Endothelial cell of umbilical vein (primary cell): ENCODE data around the gene NACA2.
"Not testable (repeated sequence)": the region's sequence is repeated elsewhere in the genome, so short reads cannot be mapped to it uniquely, and the experiment has no call there.

Experiments used
- CTCF ChIP-seq, 2 donors: IDR thresholded peaks; 1 replicate in 1 of 2; 2 replicates in 1 of 2; pipeline ENCODE4 v1.5.1; 2011; ENCODE audit warnings: low read length in 2 of 2, mild to moderate bottlenecking in 2 of 2, moderate library complexity in 2 of 2, control low read depth in 1 of 2, inconsistent platforms in 1 of 2, low read depth in 1 of 2; ENCODE audit not compliant: insufficient read depth in 1 of 2; ENCODE audit errors: extremely low read depth in 1 of 2
- MAX ChIP-seq: IDR thresholded peaks from 2 replicates; pipeline ENCODE4 v1.6.1; 2011; ENCODE audit not compliant: insufficient read depth, insufficient read length
- POLR2A ChIP-seq: IDR thresholded peaks from 2 replicates; pipeline ENCODE4 v1.6.1; 2012; ENCODE audit warnings: low read depth, mild to moderate bottlenecking, control low read depth, low read length

- not testable (repeated sequence) for TF ChIP-seq CTCF (IDR thresholded peaks at IDR 0.05; ENCODE audit: extremely low read depth in 1 of 2, insufficient read depth in 1 of 2, low read depth in 1 of 2, low read length in 2 of 2); POLR2A; MAX
These were observed 25.2 kb downstream of the NACA2 start for GRCh38 chr17:61565850-61566249.
